Activated gamma-delta T cell treated with anti-CD3 and anti-CD28 coated beads, Interleukin-2, amount 50 U/mL, for 16 hours (primary cell): ENCODE data around the gene RAPGEF1.
"Not testable (repeated sequence)": the region's sequence is repeated elsewhere in the genome, so short reads cannot be mapped to it uniquely, and the experiment has no call there.

Experiments used
- DNase-seq: peaks from one replicate; pipeline ENCODE4 v3.0.0-alpha.2; 2020; ENCODE audit warnings: low read depth

The RAPGEF1 gene

DNA sequence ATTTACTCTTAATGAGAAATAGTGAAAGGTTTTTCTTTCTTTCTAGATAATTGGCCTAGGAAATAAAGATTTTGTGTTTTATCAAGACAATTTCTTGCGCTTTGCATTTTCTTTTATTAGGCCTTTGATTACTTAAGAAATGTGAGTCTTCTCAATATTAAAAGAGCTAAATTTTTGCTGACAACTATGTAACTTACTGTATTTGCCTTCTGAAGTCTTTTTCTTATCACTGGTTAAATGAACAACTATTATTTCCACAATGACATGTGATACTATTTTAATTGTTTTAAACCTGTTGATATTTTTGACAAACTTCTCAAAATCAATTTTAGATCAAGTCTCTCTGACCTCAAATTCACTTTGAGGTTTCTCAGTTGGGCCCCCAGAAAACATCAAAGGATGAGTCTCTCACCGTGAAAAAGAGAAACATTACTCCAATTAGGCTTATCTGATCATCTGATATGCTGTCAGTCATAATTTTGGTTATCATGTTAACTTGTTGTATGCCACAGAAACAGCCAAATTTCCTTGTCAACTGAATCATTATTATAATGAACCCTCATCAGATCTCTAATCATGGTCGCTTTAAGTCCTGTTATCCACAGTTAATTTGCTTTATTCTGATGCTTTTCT is 48.8 kb downstream of the RAPGEF1 start:
- no peak for DNase-seq

DNA sequence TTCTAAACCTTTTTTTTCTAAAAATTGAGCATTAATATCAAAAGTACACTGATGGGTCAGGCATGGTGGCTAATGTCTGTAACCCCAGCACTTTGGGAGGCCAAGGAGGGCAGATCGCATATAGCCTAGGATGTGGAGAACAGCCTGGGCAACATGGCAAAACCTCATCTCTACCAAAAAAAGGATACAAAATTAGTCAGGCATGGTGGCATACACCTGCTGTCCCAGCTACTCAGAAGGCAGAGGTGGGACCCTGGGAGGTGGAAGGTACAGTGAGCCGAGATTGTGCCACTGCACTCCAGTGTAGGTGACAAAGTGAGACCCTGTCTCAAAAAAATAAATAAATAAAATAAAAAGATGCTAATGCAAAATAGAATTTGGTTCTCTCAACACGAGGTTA is 49.4 kb downstream of the RAPGEF1 start:
- no peak for DNase-seq

DNA sequence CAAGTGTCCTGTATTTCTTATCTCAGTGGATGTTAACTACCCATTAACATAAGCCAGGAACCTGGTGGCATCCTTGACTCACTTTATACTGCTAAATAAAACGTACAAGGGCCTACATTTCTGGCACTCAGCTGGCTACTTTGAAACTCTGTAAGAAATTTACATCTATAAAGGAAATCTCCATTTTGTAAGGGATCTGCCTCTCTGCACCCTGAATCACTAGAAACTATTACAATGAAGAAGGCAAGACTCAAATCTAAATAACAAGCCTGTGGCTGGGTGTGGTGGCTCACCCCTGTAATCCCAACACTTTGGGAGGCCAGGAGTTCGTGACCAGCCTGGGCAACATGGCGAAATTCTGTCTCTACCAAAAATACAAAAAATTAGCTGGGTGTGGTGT is 51.5 kb downstream of the RAPGEF1 start:
- DNase-seq, result no peak

DNA sequence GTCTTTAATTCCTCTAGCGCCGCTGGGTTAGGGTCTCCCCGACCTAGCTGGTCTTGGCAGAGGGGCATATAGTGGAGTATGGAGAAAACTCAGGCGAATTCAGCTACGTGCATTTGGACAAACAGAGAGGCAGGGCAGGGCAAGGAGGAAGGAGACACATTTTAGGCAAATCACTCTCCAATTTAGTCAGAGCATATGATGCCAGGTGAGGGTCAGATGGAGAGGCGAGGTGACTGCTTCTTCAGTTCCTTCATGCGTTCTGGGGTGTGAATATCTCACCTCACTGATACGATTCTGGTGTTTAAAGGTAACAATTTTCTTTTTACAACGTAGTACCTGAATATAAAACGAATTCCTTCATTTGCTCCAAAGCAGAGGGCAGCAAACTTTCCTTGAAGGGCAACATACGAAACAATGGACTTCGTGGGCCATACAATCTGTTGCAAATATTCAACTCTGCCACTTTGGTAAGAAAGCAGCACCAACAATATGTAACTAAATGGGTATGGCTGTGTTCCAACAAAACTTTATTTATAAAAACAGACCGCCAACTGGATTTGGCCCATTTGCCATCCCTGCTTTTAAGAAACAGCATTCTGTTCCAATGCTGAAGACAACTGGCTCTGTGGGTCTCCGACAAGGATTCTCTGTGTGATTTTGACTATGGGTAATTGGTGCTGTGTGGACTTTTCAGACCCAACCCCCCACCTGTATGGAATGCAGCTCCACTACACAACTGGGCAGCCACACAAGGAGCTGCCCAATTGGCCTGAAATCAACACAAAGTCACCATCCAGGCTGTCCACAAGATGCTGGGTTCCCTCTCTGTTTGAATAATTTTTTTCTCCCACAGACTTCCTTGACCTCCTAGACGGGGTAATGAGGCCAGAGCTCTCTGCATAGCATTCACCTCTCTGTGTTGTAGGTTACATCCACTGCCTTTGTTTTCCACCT is 53.8 kb downstream of the RAPGEF1 start:
- DNase-seq, result no peak

DNA sequence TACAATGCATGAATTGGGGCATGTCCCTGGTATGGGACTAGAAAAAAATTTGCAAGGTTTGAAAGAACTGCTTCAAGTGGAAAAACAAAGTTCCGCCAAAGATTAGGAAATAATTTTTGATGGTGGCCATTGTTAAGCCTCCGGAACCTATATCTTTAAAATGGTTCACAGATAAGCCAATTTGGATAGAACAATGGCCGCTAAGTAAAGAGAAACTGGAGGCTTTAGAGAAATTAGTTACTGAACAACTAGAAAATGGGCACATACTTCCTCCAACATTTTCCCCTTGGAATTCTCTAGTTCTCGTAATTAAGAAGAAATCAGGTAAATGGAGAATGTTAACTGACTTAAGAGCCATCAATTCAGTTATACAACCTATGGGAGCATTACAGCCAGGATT is 56.8 kb downstream of the RAPGEF1 start:
- not testable (repeated sequence) for DNase-seq

DNA sequence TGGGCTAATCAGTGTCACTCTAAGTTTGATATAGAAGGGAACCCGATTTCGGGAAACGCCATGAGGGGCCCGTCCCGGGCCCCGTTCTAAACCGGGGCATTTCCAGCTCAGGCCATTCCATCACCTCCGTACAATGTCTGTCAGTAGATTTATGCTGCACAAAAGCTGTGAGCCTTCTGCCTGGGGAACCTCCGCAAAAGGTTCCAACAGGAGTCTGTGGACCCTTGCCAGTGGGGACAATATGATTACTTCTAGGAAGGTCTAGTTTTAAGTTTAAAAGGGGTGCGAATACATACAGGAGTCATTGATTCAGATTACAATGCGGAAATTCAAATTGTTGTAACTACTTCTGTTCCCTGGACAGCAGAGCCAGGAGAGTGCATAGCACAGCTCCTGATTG is 57.6 kb downstream of the RAPGEF1 start:
- no peak for DNase-seq

DNA sequence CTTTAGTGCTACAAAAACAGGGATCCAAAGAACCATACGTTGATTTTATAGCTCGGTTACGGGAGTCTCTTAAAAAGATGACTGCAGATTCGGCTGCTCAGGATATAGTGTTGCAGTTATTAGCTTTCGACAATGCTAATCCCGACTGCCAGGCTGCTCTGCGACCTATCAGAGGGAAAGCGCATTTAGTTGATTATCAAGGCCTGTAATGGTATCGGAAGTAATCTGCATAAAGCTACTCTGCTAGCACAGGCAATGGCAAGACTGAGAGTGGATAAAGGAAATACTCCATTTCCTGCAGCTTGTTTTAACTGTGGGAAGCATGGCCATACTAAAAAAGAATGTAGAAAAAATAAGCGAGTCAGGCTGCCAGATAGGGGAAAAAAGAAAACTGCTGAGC is 58.0 kb downstream of the RAPGEF1 start:
- DNase-seq, result not testable (repeated sequence)

DNA sequence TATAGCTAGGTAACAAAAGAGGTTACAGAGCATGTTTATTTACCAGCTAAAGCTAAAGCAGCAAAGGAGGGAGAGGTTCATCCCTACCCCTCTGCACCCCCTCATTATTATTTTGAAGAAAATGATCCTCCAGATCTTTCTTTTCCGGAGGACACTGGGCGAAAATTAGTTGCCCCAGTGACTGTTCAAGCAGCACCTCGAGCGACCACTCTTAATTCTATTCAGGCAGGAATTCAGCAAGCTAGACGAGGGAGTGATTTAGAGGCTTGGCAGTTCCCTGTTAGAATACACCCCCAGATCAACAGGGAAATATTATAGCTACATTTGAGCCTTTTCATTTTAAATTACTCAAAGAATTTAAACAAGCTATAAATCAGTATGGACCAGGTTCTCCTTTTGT is 58.8 kb downstream of the RAPGEF1 start:
- DNase-seq, result not testable (repeated sequence)

DNA sequence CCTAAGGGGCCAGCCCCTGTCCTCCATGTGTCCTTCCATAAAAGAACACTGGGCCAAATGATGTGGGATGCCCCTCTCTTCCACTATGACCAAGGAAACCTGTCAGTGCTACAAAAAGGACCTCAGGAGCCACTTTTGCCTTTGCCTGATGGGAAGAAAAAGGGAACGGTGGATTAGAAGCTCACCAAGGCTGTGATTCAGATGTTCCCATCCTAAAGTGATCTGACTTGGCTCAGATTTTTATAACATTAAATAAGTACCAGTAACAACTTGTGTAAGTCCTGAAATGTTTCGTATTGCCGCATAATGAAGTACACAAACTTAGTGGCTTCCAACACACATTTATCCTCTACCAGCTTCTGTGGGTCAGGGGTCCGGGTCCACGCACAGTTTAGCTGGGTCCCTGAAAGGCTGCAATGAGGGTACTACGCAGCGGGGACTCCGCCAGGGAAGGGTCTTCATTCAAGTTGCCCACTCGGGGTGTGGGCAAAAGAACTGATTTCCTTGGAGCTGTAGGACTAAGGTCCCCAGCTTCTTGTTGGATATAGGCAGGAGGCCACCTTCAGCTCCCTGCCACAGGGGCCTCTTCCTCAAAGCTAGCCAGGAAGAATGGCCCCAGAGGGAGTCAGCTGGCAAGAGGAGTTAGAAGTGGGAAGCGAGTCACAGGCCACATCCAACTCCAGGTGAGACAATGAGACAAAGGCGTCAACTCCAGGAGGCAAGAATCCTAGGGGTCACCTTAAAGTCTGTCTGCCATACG is 60.4 kb downstream of the RAPGEF1 start:
- no peak for DNase-seq

DNA sequence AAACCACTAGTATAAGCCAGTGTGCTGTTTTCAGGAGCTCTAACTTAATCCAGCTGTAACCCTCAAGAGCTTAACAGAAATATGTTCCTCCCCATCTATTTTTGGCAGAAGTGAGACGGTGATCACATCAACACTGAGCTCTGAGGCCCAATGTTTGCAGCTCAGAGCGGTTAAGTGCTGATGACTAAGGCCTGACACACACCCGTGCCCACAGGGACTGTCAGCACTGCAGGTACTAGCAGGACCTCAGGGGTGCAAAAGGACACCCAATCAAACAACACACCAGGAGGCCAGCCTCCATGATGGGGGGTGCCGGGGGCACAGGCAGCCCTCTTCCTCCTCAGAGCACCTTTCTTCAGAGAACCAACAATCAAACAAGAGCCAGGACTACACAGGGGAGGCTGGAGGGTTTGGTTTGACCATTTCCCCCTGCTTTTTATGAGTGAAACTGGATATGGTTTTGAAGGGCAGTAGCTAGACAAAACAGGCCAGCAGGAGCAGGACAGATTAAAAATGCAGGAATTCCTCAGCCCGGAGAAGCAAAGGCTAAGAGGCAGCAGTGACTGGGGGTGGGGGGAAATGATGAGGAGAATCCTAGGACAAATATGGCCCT is 61.3 kb downstream of the RAPGEF1 start:
- DNase-seq, result peak; percentile 79

DNA sequence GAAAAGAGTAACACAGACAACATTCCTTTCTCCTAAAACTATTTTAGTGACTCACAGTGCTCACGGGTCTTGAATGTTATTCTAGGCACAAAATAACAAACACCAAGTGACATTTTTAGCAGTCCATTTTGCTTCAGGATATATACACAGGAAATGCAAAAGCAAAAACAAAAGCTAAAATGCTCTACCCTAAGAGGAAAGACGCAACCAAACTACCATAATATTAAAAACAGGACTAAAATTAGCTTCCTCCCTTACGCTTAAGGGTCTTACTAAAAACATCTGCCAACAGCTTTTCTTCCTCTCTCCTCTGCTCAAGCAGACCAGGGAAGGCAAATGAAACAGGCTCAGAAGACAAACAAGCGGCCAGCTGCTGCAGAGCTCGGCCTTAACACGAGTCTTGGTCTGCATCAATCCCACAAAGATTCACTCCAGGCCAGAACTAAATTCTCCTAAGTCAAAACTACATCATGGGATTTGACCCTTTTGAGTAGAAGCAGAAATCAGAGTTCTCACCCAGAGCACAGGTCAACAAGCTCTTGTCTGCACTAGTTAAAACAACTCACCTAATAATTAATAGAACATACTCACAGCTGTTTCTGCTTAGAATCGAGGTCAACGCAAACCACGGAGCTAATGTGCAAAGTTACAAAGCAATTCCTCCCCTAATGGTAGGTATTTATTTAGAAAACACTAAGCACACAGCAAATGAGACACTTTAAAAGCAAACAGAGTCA is 62.3 kb downstream of the RAPGEF1 start:
- DNase-seq, result no peak

DNA sequence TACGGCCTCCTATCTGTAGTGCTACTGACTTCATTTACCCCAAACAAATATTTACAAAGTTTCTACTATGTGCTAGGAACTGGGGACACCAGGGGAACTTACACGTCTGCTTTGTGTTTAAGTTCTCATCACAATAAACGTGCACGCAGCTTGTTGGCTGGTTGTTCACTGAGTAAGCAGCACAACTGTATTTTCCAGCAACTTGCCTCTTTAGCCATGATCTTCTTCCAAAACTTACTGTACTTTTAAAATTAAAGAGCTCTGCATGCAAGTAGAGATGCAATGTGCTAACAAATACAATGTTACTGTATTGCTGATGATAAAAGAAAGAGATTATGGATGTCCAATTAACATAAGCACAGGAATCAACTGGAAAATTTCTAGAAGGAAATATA is 62.8 kb downstream of the RAPGEF1 start:
- no peak for DNase-seq

DNA sequence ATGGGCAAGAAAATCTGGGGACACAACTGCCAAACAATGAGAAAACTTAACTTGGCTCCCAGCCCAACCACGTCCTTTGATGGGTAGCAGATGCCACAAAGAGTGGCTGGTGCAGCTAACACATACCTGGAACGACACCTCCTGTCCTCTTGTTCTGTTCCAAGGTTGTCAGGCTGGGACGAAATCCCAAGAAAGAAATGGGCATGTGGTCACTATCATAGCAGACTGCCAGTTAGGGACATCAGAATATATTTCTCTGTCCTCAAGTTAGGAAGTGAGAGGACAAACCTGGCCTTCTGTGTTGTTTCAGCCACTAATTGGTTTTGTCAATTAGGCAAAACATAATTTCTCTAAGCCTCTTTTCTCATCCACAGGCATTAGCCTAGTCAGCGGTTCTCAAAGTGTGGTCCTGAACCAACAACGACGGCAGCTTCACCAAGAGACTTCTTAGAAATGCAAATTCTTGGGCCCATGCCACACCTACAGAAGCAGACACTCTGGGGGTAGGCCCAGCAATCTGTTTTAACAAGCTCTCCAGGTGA is 63.4 kb downstream of the RAPGEF1 start:
- DNase-seq, result no peak

DNA sequence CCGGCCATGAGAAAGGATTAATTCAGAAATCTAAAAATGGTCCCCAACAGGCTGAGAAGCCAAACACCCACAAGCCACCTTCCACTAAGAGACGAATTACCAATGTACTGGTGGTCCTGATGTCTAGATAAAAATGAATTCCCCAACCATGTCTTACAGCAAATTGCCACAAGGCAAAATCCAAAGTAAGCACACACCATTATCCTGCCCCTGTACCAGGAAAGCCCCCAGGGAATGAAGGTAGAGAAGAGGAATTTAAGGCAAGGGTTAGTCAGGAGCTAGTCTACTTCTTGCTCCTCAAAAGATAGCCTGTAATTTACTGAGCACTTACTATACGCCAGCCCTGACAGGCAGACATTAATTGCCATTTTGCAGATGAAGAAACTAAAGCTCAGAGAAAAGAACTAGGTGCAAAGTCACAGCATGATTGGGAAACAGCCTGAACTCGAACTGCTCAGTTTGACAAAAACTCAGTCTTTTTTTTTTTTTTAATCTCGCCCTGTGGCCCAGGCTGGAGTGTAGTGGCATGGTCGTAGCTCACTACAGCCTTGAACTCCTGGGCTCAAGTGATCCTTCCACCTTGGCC is 64.3 kb downstream of the RAPGEF1 start:
- no peak for DNase-seq

DNA sequence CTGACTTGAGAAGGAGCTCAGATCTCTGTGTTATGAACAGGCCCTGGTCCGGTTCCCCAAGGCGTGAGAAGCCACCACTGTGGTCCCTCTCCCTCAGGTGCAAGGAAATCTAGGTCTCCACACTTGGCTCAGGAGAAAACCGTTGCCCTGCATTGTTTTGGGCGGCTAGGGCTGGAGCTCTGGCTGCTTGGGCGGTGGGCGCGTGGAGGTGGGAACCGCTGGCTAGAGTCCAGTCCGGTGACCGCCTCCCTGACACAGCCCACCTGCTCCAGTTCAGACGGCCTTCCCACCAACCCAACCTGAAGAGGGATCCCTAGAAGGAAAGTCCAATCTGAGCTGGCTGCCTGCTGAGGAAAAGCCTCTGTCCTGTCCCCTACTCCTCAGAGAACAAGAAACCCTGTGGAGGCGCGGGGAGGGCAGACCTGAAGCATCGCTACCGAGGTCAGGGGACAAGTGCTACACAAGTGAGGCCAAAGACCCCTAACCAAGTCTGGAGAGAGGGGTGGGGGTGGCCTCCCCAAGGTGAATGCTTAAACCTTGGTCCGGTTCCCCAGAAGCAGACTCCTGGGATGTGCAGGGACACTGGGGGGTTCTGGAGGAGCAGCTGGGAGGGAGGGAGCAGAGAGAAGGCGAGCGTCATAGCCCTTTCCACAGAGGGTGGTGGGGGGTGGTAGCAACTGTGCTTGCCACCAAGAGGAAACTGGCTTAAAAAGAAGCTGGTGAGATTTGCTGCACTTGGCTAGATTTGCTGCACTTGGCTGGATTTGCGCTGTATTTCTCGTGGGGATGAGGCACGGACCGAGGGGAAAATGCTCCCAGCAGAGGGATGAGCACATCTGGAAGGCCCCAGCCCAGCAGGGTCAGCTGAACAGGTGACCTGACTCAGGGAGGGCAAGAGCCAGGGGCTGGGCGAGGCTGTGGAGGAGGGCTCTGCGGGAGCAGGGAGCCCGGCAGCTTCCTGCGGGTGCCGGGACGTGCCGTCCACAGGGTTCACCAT is 65.2 kb downstream of the RAPGEF1 start:
- DNase-seq, result no peak

DNA sequence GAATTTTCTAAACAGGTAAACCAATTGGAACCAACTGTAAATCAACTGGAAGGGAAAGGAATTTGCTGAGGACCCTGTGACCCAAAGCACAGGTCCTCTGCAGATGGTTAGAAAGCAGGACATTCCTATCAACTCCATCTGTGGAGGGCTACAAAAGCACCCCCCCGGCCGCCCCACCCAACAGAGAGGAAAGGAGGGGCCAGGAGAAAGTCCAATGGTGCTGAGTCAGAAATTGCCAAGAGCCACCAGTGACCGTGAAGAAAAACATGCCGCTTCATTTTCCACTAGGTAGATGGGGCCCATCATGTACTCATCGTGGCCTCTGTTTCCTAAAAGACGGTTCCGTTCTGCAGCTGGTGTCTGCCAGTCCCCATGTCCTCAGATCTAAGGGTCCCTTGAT is 66.3 kb downstream of the RAPGEF1 start:
- no peak for DNase-seq

DNA sequence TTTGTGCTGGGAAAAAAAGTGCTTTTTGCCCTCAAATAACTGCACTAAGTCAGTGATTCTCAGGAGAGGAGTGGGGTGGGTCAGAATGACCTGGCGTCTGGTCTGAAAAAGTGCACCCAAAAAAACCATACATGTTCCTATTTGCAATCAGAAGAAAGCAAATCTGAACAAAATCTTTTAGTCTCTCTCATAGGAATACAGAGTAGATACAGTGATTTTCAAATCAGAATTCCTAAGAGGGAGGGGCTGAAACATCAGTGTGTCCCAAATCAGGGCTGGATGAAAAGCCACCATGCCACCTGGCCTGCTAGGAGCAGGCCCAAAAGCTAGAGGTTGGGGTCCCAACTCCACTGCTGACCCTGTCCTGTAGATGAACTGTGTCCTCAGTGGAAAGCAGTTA is 66.8 kb downstream of the RAPGEF1 start:
- DNase-seq, result no peak

DNA sequence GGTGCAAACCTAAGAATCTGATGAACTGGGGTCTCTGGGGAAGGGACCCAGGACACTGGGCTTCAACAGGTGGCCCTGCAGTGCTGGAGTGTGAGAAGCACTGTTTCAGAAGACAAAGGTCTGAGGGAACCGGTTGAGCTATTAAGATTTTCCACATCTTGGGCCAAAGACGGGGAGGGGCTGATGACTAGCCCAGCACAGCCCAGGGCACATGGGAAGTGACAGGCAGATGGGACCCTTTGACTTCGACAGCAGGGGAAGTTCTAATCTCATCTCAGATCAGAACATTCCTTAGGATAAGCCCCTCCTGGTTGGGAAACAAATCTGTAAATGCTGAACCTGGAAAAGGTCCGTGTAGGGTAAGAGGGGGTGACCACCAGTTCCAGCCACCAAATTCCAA is 67.4 kb downstream of the RAPGEF1 start:
- DNase-seq, result no peak

DNA sequence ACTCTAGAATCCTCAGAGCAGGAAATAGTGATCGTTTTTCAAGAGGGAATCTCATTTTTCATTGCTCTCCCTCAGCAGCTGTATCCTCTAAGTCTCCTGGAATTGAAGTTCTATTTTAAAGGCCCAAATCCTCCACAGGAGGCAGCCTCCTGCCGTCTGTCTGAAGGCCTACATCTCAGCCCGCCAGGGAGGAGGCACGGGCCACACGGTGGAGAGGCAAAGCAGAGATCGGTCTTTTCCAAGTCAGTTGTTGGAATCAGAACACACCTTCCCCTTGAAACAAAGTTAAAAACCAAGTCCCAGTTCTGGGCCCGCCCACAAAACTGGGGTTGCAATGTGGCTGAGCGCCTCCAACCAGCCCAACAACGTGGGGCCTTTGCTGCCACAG is 68.7 kb downstream of the RAPGEF1 start:
- no peak for DNase-seq
